HepG2 (cell line): Measurements from ENCODE around the gene LMNA. TPM values are rescaled to one million over a fixed set of nuclear protein-coding genes. Genes with fewer than 3 reads are reported as not detected.

Experiments
- FOXC1 ChIP-seq: sonication (generic); formaldehyde crosslinking; IDR thresholded peaks from 2 replicates; pipeline ENCODE4 v1.8.0; 2022; ENCODE audit warnings: mild to moderate bottlenecking, missing genetic modification reagents, borderline replicate concordance
- HBP1 ChIP-seq: IDR thresholded peaks from 2 replicates; pipeline ENCODE4 v1.6.1; 2016; ENCODE audit warnings: low read depth, control low read depth
- KIAA2018 ChIP-seq: sonication (generic); formaldehyde crosslinking; IDR thresholded peaks from 2 replicates; pipeline ENCODE4 v1.5.0; 2020; ENCODE audit warnings: mild to moderate bottlenecking, missing genetic modification reagents, borderline replicate concordance
- PHF5A ChIP-seq: IDR thresholded peaks from one replicate; pipeline ENCODE4 v1.6.1; 2018; ENCODE audit warnings: low read depth, missing genetic modification reagents; ENCODE audit not compliant: unreplicated experiment
- POLR2A ChIP-seq, 2 experiments: IDR thresholded peaks; 2 replicates each; pipeline ENCODE4 v1.6.1; 2011; ENCODE audit warnings: low read depth in 2 of 2, low read length in 2 of 2, mild to moderate bottlenecking in 1 of 2, moderate library complexity in 1 of 2; ENCODE audit not compliant: insufficient read depth in 1 of 2
- RBM22 ChIP-seq: fragments of 200-400 bp; formaldehyde crosslinking; optimal IDR thresholded peaks from 2 replicates; pipeline ENCODE3; 2017; ENCODE audit warnings: mild to moderate bottlenecking, low read length, moderate library complexity
- SNAPC5 ChIP-seq: sonication (generic); formaldehyde crosslinking; IDR thresholded peaks from 2 replicates; pipeline ENCODE4 v1.8.1; 2023; ENCODE audit warnings: mild to moderate bottlenecking, missing genetic modification reagents, borderline replicate concordance
- TP53 ChIP-seq: sonication (generic); formaldehyde crosslinking; conservative IDR thresholded peaks from 2 replicates; pipeline ENCODE4 v1.4.0; 2020; ENCODE audit warnings: missing genetic modification reagents
- TRIM22 ChIP-seq: fragments of 450-650 bp; IDR thresholded peaks from 2 replicates; pipeline ENCODE4 v1.6.1; 2017
- ZFP82 ChIP-seq: sonication (generic); formaldehyde crosslinking; IDR thresholded peaks from 2 replicates; pipeline ENCODE4 v1.5.1; 2020; ENCODE audit warnings: mild to moderate bottlenecking, missing genetic modification reagents, borderline replicate concordance
- ZNF124 ChIP-seq: sonication (generic); formaldehyde crosslinking; IDR thresholded peaks from 2 replicates; pipeline ENCODE4 v1.4.0; 2020; ENCODE audit warnings: missing genetic modification reagents
- ZNF337 ChIP-seq: sonication (generic); formaldehyde crosslinking; IDR thresholded peaks from 2 replicates; pipeline ENCODE4 v1.5.1; 2020; ENCODE audit warnings: missing genetic modification reagents, low read depth, mild to moderate bottlenecking, borderline replicate concordance
- ZNF44 ChIP-seq: sonication (generic); formaldehyde crosslinking; IDR thresholded peaks from 2 replicates; pipeline ENCODE4 v1.5.1; 2020; ENCODE audit warnings: mild to moderate bottlenecking, missing genetic modification reagents
- ZNF552 ChIP-seq: sonication (generic); formaldehyde crosslinking; IDR thresholded peaks from 2 replicates; pipeline ENCODE4 v1.9.0; 2022; ENCODE audit warnings: missing genetic modification reagents, mild to moderate bottlenecking, borderline replicate concordance
- ZNF710 ChIP-seq: sonication (generic); formaldehyde crosslinking; IDR thresholded peaks from 2 replicates; pipeline ENCODE4 v1.5.0; 2020; ENCODE audit warnings: mild to moderate bottlenecking, missing genetic modification reagents, borderline replicate concordance
- polyA plus RNA-seq, 8 experiments: library from polyadenylated mRNA; depleted of rRNA in 3 of 8; stranded (reverse) in 7 of 8; unstranded in 1 of 8; fragments of >200 nt; fragmentation: Illumina TruSeq in 4 of 8; extraction: Trizol in 4 of 8; gene quantifications; 2 replicates each; pipeline versions ENCODE4 v1.2.1 to v1.2.3, GENCODE V29; 2011 to 2016; ENCODE audit warnings: low read depth in 4 of 8, missing spikeins in 1 of 8, mixed read lengths in 1 of 8; ENCODE audit not compliant: insufficient read depth in 1 of 8
- total RNA-seq, 5 experiments: library from RNA; depleted of rRNA; stranded (reverse); fragments of >200 nt; fragmentation: Illumina TruSeq; extraction: Trizol; gene quantifications; 2 replicates each; pipeline ENCODE4 v1.2.3, GENCODE V29; 2016; ENCODE audit warnings: low read depth in 1 of 5

Gene LMNA
- total and polyA plus RNA-seq, 2 of the 13 experiments (the other 11 are each of a cell fraction or from before 2014, with no cell fraction given): 107 to 225 TPM

- TF ChIP-seq ZNF710: no peak
- no peak; the same call in 1 of the 2 replicates for TF ChIP-seq ZNF124
- TF ChIP-seq KIAA2018 (CRISPR knock-in tag): no peak
- TF ChIP-seq FOXC1 (CRISPR knock-in tag): no peak
- no peak for TF ChIP-seq TRIM22
- TF ChIP-seq SNAPC5: no peak
- TF ChIP-seq POLR2A (IDR thresholded peaks at IDR 0.05; ENCODE audit: insufficient read depth in 1 of 2, low read depth in 2 of 2, low read length in 2 of 2): peak; percentile 21 to 45; a peak in 2 of 4 replicates
- 0 out of 2 replicates have a peak, but pooled peaks have one; percentile 22 for TF ChIP-seq ZFP82 (CRISPR knock-in tag)
- no peak for TF ChIP-seq RBM22
- TF ChIP-seq ZNF44 (CRISPR knock-in tag): no peak
- no peak for TF ChIP-seq PHF5A (CRISPR knock-in tag)
- TF ChIP-seq ZNF552 (CRISPR knock-in tag): no peak
- no peak for TF ChIP-seq TP53 (CRISPR knock-in tag)
- TF ChIP-seq HBP1 (CRISPR knock-in tag): peak; percentile 55; the same call in 1 of the 2 replicates
- no peak for TF ChIP-seq ZNF337 (CRISPR knock-in tag)
Measured at GRCh38 chr1:156082309-156083091, 32.0 kb upstream of the LMNA start, which contains the start of gene MEX3A (continued).
